OCI-LY1 (cell line): ENCODE measurements around the gene CCNA1.

ENCODE experiments used
- H2AFZ ChIP-seq: fragments of 200-600 bp; sonication (generic), shearing (Covaris generic); 2 replicates; pipeline ENCODE4 v1.6.0; 2014; ENCODE audit warnings: antibody characterized with exemption, mild to moderate bottlenecking, low read length
- H3F3A ChIP-seq: fragments of 200-600 bp; sonication (generic), shearing (Covaris generic); 2 replicates; pipeline ENCODE4 v1.6.0; 2014; ENCODE audit warnings: mild to moderate bottlenecking, antibody characterized with exemption, low read length, moderate library complexity; ENCODE audit not compliant: insufficient read depth
- H3K27ac ChIP-seq: fragments of 200-600 bp; sonication (generic); 2 replicates; pipeline ENCODE4 v1.5.1; 2014; ENCODE audit warnings: low read length, mixed run types, mild to moderate bottlenecking, low read depth; ENCODE audit not compliant: poor library complexity, severe bottlenecking
- H3K27me3 ChIP-seq: fragments of 200-600 bp; sonication (generic); 2 replicates; pipeline ENCODE4 v1.6.0; 2014; ENCODE audit warnings: antibody characterized with exemption, mild to moderate bottlenecking, low read length, moderate library complexity; ENCODE audit not compliant: insufficient read depth
- H3K36me3 ChIP-seq: fragments of 200-600 bp; sonication (generic); 2 replicates; pipeline ENCODE4 v1.6.1; 2014; ENCODE audit warnings: mild to moderate bottlenecking, antibody characterized with exemption, low read length, moderate library complexity, mixed read lengths; ENCODE audit not compliant: insufficient read depth
- H3K4me1 ChIP-seq: fragments of 200-600 bp; sonication (generic); 2 replicates; pipeline ENCODE4 v1.5.1; 2014; ENCODE audit warnings: mild to moderate bottlenecking, low read length, moderate library complexity; ENCODE audit not compliant: insufficient read depth, severe bottlenecking
- H3K4me2 ChIP-seq: fragments of 200-600 bp; sonication (generic), shearing (Covaris generic); 2 replicates; pipeline ENCODE4 v1.6.1; 2014; ENCODE audit warnings: low read length
- H3K4me3 ChIP-seq: fragments of 200-600 bp; sonication (generic); 2 replicates; pipeline ENCODE4 v1.5.1; 2014; ENCODE audit warnings: low read length, low read depth, mild to moderate bottlenecking, mixed read lengths; ENCODE audit not compliant: poor library complexity, severe bottlenecking
- H3K79me2 ChIP-seq: fragments of 200-600 bp; shearing (Covaris generic); 2 replicates; pipeline ENCODE4 v1.6.1; 2016; ENCODE audit warnings: mixed run types, low read length, mixed read lengths; ENCODE audit not compliant: insufficient read depth
- H3K9ac ChIP-seq: fragments of 200-600 bp; sonication (generic), shearing (Covaris generic); 2 replicates; pipeline ENCODE4 v1.6.1; 2014; ENCODE audit warnings: mild to moderate bottlenecking, low read length, mixed read lengths
- H3K9me2 ChIP-seq: fragments of 200-600 bp; sonication (generic), shearing (Covaris generic); 2 replicates; pipeline ENCODE4 v1.6.1; 2014; ENCODE audit warnings: low read depth, mild to moderate bottlenecking, low read length, mixed read lengths
- H3K9me3 ChIP-seq: fragments of 200-600 bp; shearing (Covaris generic); 2 replicates; pipeline ENCODE4 v1.6.1; 2014; ENCODE audit warnings: low read length, mixed read lengths
- H4K20me1 ChIP-seq: fragments of 200-600 bp; sonication (generic), shearing (Covaris generic); 2 replicates; pipeline ENCODE4 v1.6.0; 2016; ENCODE audit warnings: mild to moderate bottlenecking, low read length; ENCODE audit not compliant: insufficient read depth
- EZH2 ChIP-seq: fragments of 200-600 bp; sonication (generic), shearing (Covaris generic); IDR thresholded peaks from 2 replicates; pipeline ENCODE4 v1.8.0; 2017; ENCODE audit warnings: borderline replicate concordance, mixed run types, mild to moderate bottlenecking, antibody characterized with exemption, low read length, moderate library complexity, mixed read lengths
- TF ChIP-seq, protein P1 (sequence below): fragments of 200-600 bp; sonication (generic), shearing (Covaris generic); IDR thresholded peaks from 2 replicates; pipeline ENCODE4 v1.5.1; 2017; ENCODE audit warnings: mild to moderate bottlenecking, antibody characterized with exemption, low read length, moderate library complexity, mixed read lengths

Gene CCNA1

DNA sequence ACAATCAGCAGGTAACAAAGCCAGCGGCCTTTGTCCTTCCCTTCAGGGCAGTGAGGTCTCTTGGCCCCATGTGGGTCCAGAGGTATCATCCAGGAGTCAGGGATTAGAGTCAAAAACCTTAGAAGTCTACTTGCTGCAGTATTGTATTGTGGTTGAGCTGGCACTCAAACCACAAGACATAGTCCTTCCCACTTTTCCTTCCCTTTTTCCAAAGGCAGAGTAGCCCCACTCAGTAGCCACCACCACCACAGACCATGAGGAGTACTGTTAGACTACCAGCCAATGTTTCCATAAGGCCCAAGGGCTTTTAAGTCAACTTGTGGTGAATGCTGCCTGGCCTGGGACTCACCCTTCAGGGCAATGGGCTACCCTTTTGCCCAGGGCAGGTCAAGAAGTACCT, 27.1 kb upstream of the CCNA1 start:
- no peaks in the 10 kb centered on the region for H4K20me1 ChIP-seq
- H3K9ac ChIP-seq: no peak overlapping the region
- H3K4me1 ChIP-seq: no peaks in the 10 kb centered on the region
- H3K4me2 ChIP-seq: no peak overlapping the region
- no peaks in the 10 kb centered on the region for H3K36me3 ChIP-seq
- H3K9me3 ChIP-seq: no peaks in the 10 kb centered on the region
- H3K27me3 ChIP-seq: no peaks in the 10 kb centered on the region
- H3K27ac ChIP-seq: no peak overlapping the region
- no peaks in the 10 kb centered on the region for H3K79me2 ChIP-seq
- H2AFZ ChIP-seq: no peak overlapping the region
- no peaks in the 10 kb centered on the region for H3K9me2 ChIP-seq
- no peaks in the 10 kb centered on the region for H3F3A ChIP-seq
- no peak for TF ChIP-seq EZH2
- TF ChIP-seq, protein P1, sequence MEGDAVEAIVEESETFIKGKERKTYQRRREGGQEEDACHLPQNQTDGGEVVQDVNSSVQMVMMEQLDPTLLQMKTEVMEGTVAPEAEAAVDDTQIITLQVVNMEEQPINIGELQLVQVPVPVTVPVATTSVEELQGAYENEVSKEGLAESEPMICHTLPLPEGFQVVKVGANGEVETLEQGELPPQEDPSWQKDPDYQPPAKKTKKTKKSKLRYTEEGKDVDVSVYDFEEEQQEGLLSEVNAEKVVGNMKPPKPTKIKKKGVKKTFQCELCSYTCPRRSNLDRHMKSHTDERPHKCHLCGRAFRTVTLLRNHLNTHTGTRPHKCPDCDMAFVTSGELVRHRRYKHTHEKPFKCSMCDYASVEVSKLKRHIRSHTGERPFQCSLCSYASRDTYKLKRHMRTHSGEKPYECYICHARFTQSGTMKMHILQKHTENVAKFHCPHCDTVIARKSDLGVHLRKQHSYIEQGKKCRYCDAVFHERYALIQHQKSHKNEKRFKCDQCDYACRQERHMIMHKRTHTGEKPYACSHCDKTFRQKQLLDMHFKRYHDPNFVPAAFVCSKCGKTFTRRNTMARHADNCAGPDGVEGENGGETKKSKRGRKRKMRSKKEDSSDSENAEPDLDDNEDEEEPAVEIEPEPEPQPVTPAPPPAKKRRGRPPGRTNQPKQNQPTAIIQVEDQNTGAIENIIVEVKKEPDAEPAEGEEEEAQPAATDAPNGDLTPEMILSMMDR: no peak
- H3K4me3 ChIP-seq: no peak overlapping the region

DNA sequence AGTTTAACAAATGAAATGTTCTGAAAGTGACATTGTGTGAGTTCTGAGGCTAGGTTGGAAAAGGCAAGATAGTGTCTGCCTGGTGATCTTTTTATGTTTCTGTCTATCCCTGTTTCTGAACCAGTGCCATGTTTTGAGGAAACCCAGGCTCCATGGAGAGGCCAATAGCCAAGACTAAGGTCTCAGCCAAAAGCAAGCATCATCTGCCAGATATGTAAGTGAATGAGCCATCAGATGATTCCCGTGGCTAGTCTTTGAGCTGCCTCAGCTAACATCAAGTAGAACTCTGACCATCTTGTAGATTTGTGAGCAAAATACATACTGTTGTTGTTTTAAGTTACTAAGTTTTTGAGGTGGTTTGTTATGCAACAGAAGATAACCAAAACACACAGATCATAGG, 19.6 kb upstream of the CCNA1 start:
- no peak for TF ChIP-seq EZH2
- TF ChIP-seq, protein P1: no peak
- Histone ChIP-seq H3K79me2 (no peaks in the 10 kb centered on the region), H4K20me1 (no peaks in the 10 kb centered on the region), H3K27me3 (no peaks in the 10 kb centered on the region), H3K36me3 (no peaks in the 10 kb centered on the region), H3K9ac (no peak overlapping the region), H3F3A (no peaks in the 10 kb centered on the region), H3K4me2 (no peak overlapping the region), H3K4me1 (no peaks in the 10 kb centered on the region), H3K4me3 (no peak overlapping the region), H3K9me3 (no peaks in the 10 kb centered on the region), H3K27ac (no peak overlapping the region), H3K9me2 (no peaks in the 10 kb centered on the region), H2AFZ (no peak overlapping the region)

DNA sequence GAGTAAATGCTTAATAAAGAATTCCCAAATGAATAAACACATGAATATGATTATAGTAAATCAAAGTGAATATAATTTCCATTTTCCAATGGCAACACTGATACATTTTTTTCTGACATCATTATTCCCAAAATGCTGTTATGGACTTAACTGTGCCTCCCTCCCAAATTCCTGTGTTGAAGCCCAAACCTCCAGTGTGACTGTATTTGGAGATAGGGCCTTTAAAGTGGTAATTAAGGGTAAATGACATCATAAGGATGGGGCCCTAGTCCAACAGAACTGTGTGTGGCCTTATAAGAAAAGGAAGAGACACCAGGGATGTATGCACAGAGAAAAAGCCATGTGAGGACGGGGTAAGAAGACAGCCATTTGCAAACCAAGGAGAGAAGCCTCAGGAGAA, 19.1 kb upstream of the CCNA1 start:
- H3K9me2 ChIP-seq: no peaks in the 10 kb centered on the region
- no peak for TF ChIP-seq EZH2
- TF ChIP-seq, protein P1: no peak
- no peak overlapping the region for H3K4me3 ChIP-seq
- no peak overlapping the region for H3K4me2 ChIP-seq
- H3K27ac ChIP-seq: no peak overlapping the region
- no peaks in the 10 kb centered on the region for H3K36me3 ChIP-seq
- no peaks in the 10 kb centered on the region for H3K9me3 ChIP-seq
- H3K9ac ChIP-seq: no peak overlapping the region
- no peaks in the 10 kb centered on the region for H3K79me2 ChIP-seq
- H3K27me3 ChIP-seq: no peaks in the 10 kb centered on the region
- H3F3A ChIP-seq: no peaks in the 10 kb centered on the region
- H2AFZ ChIP-seq: no peak overlapping the region
- no peaks in the 10 kb centered on the region for H4K20me1 ChIP-seq
- no peaks in the 10 kb centered on the region for H3K4me1 ChIP-seq
